ENCODE measurements around the gene MRTFB. TPM values are rescaled to one million over a fixed set of nuclear protein-coding genes. Genes with fewer than 3 reads are reported as not detected.

The MRTFB gene
- total RNA-seq, 1 donor from 2014 or later: 31.4 TPM

GRCh38 chr16:14132696-14133048 is 61.6 kb downstream of the MRTFB start:
- Mint-ChIP-seq H3K9me3 (ENCODE audit: unreplicated experiment) (peaks cover 3% of the 10 kb centered on the region), H3K4me3 (ENCODE audit: unreplicated experiment) (no peak overlapping the region), H3K4me1 (ENCODE audit: unreplicated experiment) (peaks cover 2% of the 10 kb centered on the region), H3K36me3 (ENCODE audit: unreplicated experiment) (no peaks in the 10 kb centered on the region), H3K27me3 (ENCODE audit: unreplicated experiment) (no peaks in the 10 kb centered on the region), H3K27ac (ENCODE audit: unreplicated experiment) (no peak overlapping the region)
- TF ChIP-seq CTCF (IDR thresholded peaks at IDR 0.05): no peak
- DNase-seq (ENCODE audit: extremely low spot score, unreplicated experiment): no peak

- DNase-seq (ENCODE audit: extremely low spot score, unreplicated experiment): no peak
- Mint-ChIP-seq H3K9me3 (ENCODE audit: unreplicated experiment) (peaks cover 3% of the 10 kb centered on the region), H3K36me3 (ENCODE audit: unreplicated experiment) (peaks cover 7% of the 10 kb centered on the region), H3K4me3 (ENCODE audit: unreplicated experiment) (no peak overlapping the region), H3K27me3 (ENCODE audit: unreplicated experiment) (no peaks in the 10 kb centered on the region), H3K4me1 (ENCODE audit: unreplicated experiment) (peaks cover 2% of the 10 kb centered on the region), H3K27ac (ENCODE audit: unreplicated experiment) (no peak overlapping the region)
- no peak for TF ChIP-seq CTCF (IDR thresholded peaks at IDR 0.05)
Observed at GRCh38 chr16:14133907-14134306, 62.8 kb downstream of the MRTFB start.

- H3K27me3 Mint-ChIP-seq (ENCODE audit: unreplicated experiment): no peaks in the 10 kb centered on the region
- H3K36me3 Mint-ChIP-seq (ENCODE audit: unreplicated experiment): peaks cover 14% of the 10 kb centered on the region
- H3K9me3 Mint-ChIP-seq (ENCODE audit: unreplicated experiment): no peaks in the 10 kb centered on the region
- TF ChIP-seq CTCF (IDR thresholded peaks at IDR 0.05): no peak
- no peak overlapping the region for H3K27ac Mint-ChIP-seq (ENCODE audit: unreplicated experiment)
- no peak for DNase-seq (ENCODE audit: extremely low spot score, unreplicated experiment)
- H3K4me3 Mint-ChIP-seq (ENCODE audit: unreplicated experiment): no peak overlapping the region
- peaks cover 2% of the 10 kb centered on the region for H3K4me1 Mint-ChIP-seq (ENCODE audit: unreplicated experiment)
Observed at GRCh38 chr16:14135704-14136103, 64.6 kb downstream of the MRTFB start.

GRCh38 chr16:14139872-14140271 is 68.8 kb downstream of the MRTFB start:
- Mint-ChIP-seq H3K27me3 (ENCODE audit: unreplicated experiment) (no peaks in the 10 kb centered on the region), H3K27ac (ENCODE audit: unreplicated experiment) (no peak overlapping the region), H3K9me3 (ENCODE audit: unreplicated experiment) (no peaks in the 10 kb centered on the region), H3K4me1 (ENCODE audit: unreplicated experiment) (no peaks in the 10 kb centered on the region), H3K4me3 (ENCODE audit: unreplicated experiment) (no peak overlapping the region), H3K36me3 (ENCODE audit: unreplicated experiment) (peaks cover 16% of the 10 kb centered on the region)
- no peak for TF ChIP-seq CTCF (IDR thresholded peaks at IDR 0.05)
- no peak for DNase-seq (ENCODE audit: extremely low spot score, unreplicated experiment)

- Mint-ChIP-seq H3K4me1 (ENCODE audit: unreplicated experiment) (peaks cover under 1% of the 10 kb centered on the region), H3K4me3 (ENCODE audit: unreplicated experiment) (no peak overlapping the region), H3K36me3 (ENCODE audit: unreplicated experiment) (peaks cover 16% of the 10 kb centered on the region), H3K27ac (ENCODE audit: unreplicated experiment) (no peak overlapping the region), H3K27me3 (ENCODE audit: unreplicated experiment) (no peaks in the 10 kb centered on the region), H3K9me3 (ENCODE audit: unreplicated experiment) (no peaks in the 10 kb centered on the region)
- no peak for TF ChIP-seq CTCF (IDR thresholded peaks at IDR 0.05)
- no peak for DNase-seq (ENCODE audit: extremely low spot score, unreplicated experiment)
Observed at GRCh38 chr16:14140923-14141322, 69.8 kb downstream of the MRTFB start.
